ENCODE data around the gene DGKG.
A peak's percentile ranks its signal among the peaks of the same experiment; 100 is the strongest.

The DGKG gene

GRCh38 chr3:186275436-186275835, 86.6 kb downstream of the DGKG start:
- no peak for DNase-seq (ENCODE audit: low spot score)

GRCh38 chr3:186273586-186273985, 88.4 kb downstream of the DGKG start:
- DNase-seq (ENCODE audit: low spot score), result no peak

GRCh38 chr3:186270701-186271100, 91.3 kb downstream of the DGKG start:
- no peak for DNase-seq (ENCODE audit: low spot score)

GRCh38 chr3:186268616-186269448, 93.2 kb downstream of the DGKG start:
- DNase-seq (ENCODE audit: low spot score), result no peak

GRCh38 chr3:186267758-186268157, 94.3 kb downstream of the DGKG start:
- DNase-seq (ENCODE audit: low spot score), result no peak

GRCh38 chr3:186264608-186265400, 97.2 kb downstream of the DGKG start:
- no peak for DNase-seq (ENCODE audit: low spot score)

GRCh38 chr3:186261638-186262037, 100.4 kb downstream of the DGKG start:
- peak; percentile 15 for DNase-seq (ENCODE audit: low spot score)

GRCh38 chr3:186260726-186261125, 101.3 kb downstream of the DGKG start:
- DNase-seq (ENCODE audit: low spot score), result no peak

- peak; percentile 73 for DNase-seq (ENCODE audit: low spot score)
These were observed 102.2 kb downstream of the DGKG start for GRCh38 chr3:186259612-186260383.

GRCh38 chr3:186258968-186259367, 103.1 kb downstream of the DGKG start:
- no peak for DNase-seq (ENCODE audit: low spot score)

- no peak for DNase-seq (ENCODE audit: low spot score)
These were observed 104.2 kb downstream of the DGKG start for GRCh38 chr3:186257866-186258265.

- no peak for DNase-seq (ENCODE audit: low spot score)
These were observed 106.2 kb downstream of the DGKG start for GRCh38 chr3:186255703-186256331.

GRCh38 chr3:186254676-186255650, 107.1 kb downstream of the DGKG start:
- peak; percentile 43 for DNase-seq (ENCODE audit: low spot score)

- DNase-seq (ENCODE audit: low spot score), result no peak
These were observed 110.0 kb downstream of the DGKG start for GRCh38 chr3:186251948-186252619.

GRCh38 chr3:186248850-186249249, 113.2 kb downstream of the DGKG start:
- no peak for DNase-seq (ENCODE audit: low spot score)

GRCh38 chr3:186247821-186248814, 113.9 kb downstream of the DGKG start:
- DNase-seq (ENCODE audit: low spot score), result no peak

GRCh38 chr3:186246941-186247340, 115.1 kb downstream of the DGKG start:
- DNase-seq (ENCODE audit: low spot score), result no peak

GRCh38 chr3:186244016-186244415, 118.0 kb downstream of the DGKG start:
- no peak for DNase-seq (ENCODE audit: low spot score)

All from activated CD4-positive, alpha-beta T cell treated with anti-CD3 and anti-CD28 coated beads, Interleukin-2, Interleukin-4, amounts not matched to agents 100 ng/mL and 50 ng/mL, durations not matched to agents 16 hours and 8 hours (primary cell).